Measurements from ENCODE around the gene C19orf12.
"Not testable (repeated sequence)": the region's sequence is repeated elsewhere in the genome, so short reads cannot be mapped to it uniquely, and the experiment has no call there.

Gene C19orf12

DNA sequence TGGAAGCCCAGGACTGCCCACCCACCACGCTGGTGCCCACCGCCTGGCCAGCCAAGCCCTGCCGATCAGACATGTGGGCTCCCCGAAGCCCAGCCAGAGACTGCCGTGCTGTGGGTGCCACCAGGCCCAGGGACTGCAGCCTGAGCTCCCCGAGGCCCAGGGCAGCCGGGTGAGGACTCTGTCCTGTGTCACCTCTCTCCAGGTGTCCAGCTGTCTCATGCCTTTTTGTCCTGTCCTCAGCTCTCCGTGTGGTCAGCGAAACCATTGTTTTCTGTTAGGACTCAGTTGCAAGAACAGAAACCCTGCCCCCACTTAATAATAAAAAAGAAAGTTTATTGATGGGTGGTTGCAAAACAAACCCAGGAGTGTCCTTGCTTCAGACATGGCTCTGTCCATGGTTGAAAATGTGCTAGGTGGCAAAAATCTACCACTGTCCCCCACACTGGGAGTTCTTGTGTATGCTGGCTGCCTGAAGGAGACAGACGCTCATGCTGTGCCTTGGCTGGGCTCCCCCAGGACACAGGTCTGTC, 39.9 kb downstream of the C19orf12 start:
- no peak for DNase-seq

GRCh38 chr19:29674374-29675119, 40.5 kb downstream of the C19orf12 start:
- no peak for DNase-seq

GRCh38 chr19:29673451-29674371, 41.4 kb downstream of the C19orf12 start:
- no peak for DNase-seq

- DNase-seq = no peak
These were observed 42.1 kb downstream of the C19orf12 start for GRCh38 chr19:29672933-29673336.

- no peak for DNase-seq
These were observed 42.6 kb downstream of the C19orf12 start for GRCh38 chr19:29672319-29672932.

- DNase-seq = no peak
These were observed 43.5 kb downstream of the C19orf12 start for GRCh38 chr19:29671393-29672160.

DNA sequence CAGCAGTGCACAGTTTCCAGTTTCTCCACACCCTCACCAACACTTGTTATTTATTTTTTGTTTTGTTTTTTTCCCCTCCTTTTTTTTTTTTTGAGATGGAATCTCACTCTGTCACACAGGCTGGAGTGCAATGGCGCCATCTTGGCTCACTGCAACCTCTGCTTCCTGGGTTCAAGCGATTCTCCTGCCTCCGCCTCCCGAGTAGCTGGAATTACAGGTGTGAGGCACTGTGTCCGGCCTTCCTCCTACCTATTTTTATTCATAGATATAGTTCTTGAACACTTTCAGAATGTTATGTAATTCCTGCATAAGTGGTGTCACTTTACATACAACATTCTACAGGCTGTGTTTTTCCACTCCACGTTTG, 44.1 kb downstream of the C19orf12 start:
- not testable (repeated sequence) for DNase-seq

- DNase-seq = no peak
These were observed 44.8 kb downstream of the C19orf12 start for GRCh38 chr19:29670255-29670654.

DNA sequence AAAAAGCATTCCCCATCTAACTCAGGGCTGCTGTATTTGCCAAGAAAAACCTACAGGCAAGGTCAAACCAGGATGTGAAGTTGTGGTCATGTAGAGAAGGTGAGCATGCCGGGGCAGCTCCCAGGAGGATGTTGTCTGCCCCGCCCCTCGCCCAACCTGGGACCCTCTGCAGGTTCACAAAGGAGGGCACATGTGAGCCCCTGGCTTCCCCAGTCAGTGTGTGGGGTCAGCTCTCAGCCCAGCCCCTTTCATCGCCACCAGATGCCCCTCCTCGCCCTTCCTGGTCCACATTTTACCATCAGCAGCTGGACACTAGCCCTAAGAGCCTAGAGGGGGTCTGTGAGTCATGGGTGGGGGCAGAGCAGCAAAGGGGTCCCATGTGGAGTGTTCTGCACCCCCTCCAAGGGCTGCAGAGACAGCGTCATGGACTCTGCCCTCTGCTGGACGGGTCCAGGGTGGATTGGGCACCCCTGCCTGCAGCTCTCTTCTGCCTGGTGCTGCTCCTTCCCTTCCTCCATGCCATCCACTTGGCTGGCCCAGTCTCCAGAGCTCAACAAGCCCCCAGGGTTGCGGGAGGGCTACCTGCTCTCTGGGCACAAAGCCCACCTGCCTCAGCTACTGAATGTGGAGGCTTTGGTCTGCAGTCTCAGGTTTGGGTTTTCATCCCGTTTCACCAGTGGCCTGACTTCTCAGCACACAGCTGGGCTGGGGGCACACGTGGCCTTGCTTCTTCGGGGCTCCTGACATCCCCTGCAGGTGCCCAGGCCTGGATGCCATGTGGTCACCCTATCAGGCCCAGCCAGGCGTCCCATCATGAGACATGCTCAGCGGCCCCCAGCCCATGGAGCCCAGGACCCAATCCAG, 46.1 kb downstream of the C19orf12 start:
- DNase-seq = no peak

GRCh38 chr19:29667901-29668341, 47.1 kb downstream of the C19orf12 start:
- DNase-seq = no peak

- DNase-seq = no peak
These were observed 47.7 kb downstream of the C19orf12 start for GRCh38 chr19:29667387-29667783.

- DNase-seq = no peak
These were observed 48.3 kb downstream of the C19orf12 start for GRCh38 chr19:29666578-29667386.

GRCh38 chr19:29665826-29666577, 49.1 kb downstream of the C19orf12 start:
- DNase-seq = no peak

- peak; percentile 19 for DNase-seq
These were observed 49.7 kb downstream of the C19orf12 start, which contains the start of gene PLEKHF1 for GRCh38 chr19:29665215-29665825. TSS of gene PLEKHF1 (plus strand) at chr19:29665461. CDS start at chr19:29673840, 8,379 bp downstream.

- no peak for DNase-seq
These were observed 50.3 kb downstream of the C19orf12 start for GRCh38 chr19:29664753-29665214.

GRCh38 chr19:29663861-29664752, 51.0 kb downstream of the C19orf12 start:
- no peak for DNase-seq

- DNase-seq = no peak
These were observed 52.3 kb downstream of the C19orf12 start for GRCh38 chr19:29662604-29663404.
